CD14-positive monocyte (primary cell): ENCODE data around the gene UBN2. TPM values are rescaled to one million over a fixed set of nuclear protein-coding genes. Genes with fewer than 3 reads are reported as not detected.

Experiments
- DNase-seq, 3 donors: peaks; one replicate each; pipeline ENCODE4 v3.0.0-alpha.2; 2011 to 2022
- H2AFZ ChIP-seq: 2 replicates; pipeline ENCODE4 v1.6.0; 2012; ENCODE audit warnings: mild to moderate bottlenecking, low read depth, low read length, inconsistent platforms; ENCODE audit not compliant: insufficient read depth, poor library complexity, severe bottlenecking
- H3K27ac ChIP-seq, 2 donors: 1 replicate in 1 of 2; 2 replicates in 1 of 2; pipeline ENCODE4 v1.5.1; 2012 to 2013; ENCODE audit warnings: low read length in 2 of 2, control low read depth in 1 of 2, inconsistent platforms in 1 of 2, low read depth in 1 of 2, mild to moderate bottlenecking in 1 of 2
- H3K27me3 ChIP-seq, 2 donors: one replicate each; pipeline versions ENCODE4 v1.6.0 to v1.6.1; 2011 to 2013; ENCODE audit warnings: low read length in 2 of 2; ENCODE audit not compliant: control insufficient read depth in 2 of 2, insufficient read depth in 2 of 2
- H3K36me3 ChIP-seq, 2 donors: replicated peaks in 1 of 2; 1 replicate in 1 of 2; 2 replicates in 1 of 2; pipeline versions ENCODE4 v1.5.1 to v1.6.1; 2012 to 2013; ENCODE audit warnings: low read length in 2 of 2, control low read depth in 1 of 2, inconsistent platforms in 1 of 2, mild to moderate bottlenecking in 1 of 2; ENCODE audit not compliant: insufficient read depth in 2 of 2, control insufficient read depth in 1 of 2
- H3K4me1 ChIP-seq, 2 donors: 1 replicate in 1 of 2; 2 replicates in 1 of 2; pipeline versions ENCODE4 v1.5.1 to v1.6.1; 2012 to 2013; ENCODE audit warnings: low read length in 2 of 2, control low read depth in 1 of 2, inconsistent platforms in 1 of 2, mild to moderate bottlenecking in 1 of 2, moderate library complexity in 1 of 2; ENCODE audit not compliant: insufficient read depth in 2 of 2, control insufficient read depth in 1 of 2
- H3K4me2 ChIP-seq: replicated peaks from 2 replicates; pipeline ENCODE3; 2012; ENCODE audit warnings: low read length, moderate library complexity, mild to moderate bottlenecking; ENCODE audit not compliant: poor library complexity, severe bottlenecking; ENCODE audit errors: extremely low read depth
- H3K4me3 ChIP-seq, 3 experiments: fragments of 200-600 bp in 1 of 3; sonication (generic) in 1 of 3; replicated peaks in 1 of 3; 1 replicate in 2 of 3; 2 replicates in 1 of 3; pipeline ENCODE4 v1.5.1; 2011 to 2013; ENCODE audit warnings: low read length in 3 of 3, mild to moderate bottlenecking in 3 of 3, control low read depth in 2 of 3, low read depth in 2 of 3, inconsistent platforms in 1 of 3, moderate library complexity in 1 of 3
- H3K79me2 ChIP-seq: 2 replicates; pipeline ENCODE4 v1.6.0; 2012; ENCODE audit warnings: mild to moderate bottlenecking, control low read depth, inconsistent platforms, low read length, moderate library complexity; ENCODE audit not compliant: insufficient read depth
- H3K9ac ChIP-seq: 2 replicates; pipeline ENCODE4 v1.6.0; 2017; ENCODE audit warnings: low read length, mild to moderate bottlenecking; ENCODE audit not compliant: insufficient read depth, poor library complexity, severe bottlenecking
- H3K9me3 ChIP-seq, 2 donors: replicated peaks in 1 of 2; 1 replicate in 1 of 2; 2 replicates in 1 of 2; pipeline versions ENCODE4 v1.5.1 to v1.6.1; 2012 to 2013; ENCODE audit warnings: low read length in 2 of 2, control low read depth in 1 of 2; ENCODE audit not compliant: control insufficient read depth in 1 of 2, insufficient read depth in 1 of 2
- H4K20me1 ChIP-seq: 2 replicates; pipeline ENCODE4 v1.6.0; 2012; ENCODE audit warnings: mild to moderate bottlenecking, low read length, control low read depth, moderate library complexity; ENCODE audit not compliant: insufficient read depth
- H3K27ac Mint-ChIP-seq, 7 donors: one replicate each; pipeline ENCODE4 v1.8.0; 2020; ENCODE audit warnings: mild to moderate bottlenecking in 7 of 7, mixed read lengths in 7 of 7, moderate library complexity in 6 of 7, inconsistent platforms in 2 of 7
- H3K27me3 Mint-ChIP-seq, 3 donors: one replicate each; pipeline ENCODE4 v1.8.0; 2021 to 2022; ENCODE audit warnings: low read depth in 3 of 3, mild to moderate bottlenecking in 3 of 3, mixed read lengths in 3 of 3, moderate library complexity in 3 of 3, inconsistent platforms in 1 of 3
- H3K36me3 Mint-ChIP-seq, 2 donors: one replicate each; pipeline ENCODE4 v1.8.0; 2020; ENCODE audit warnings: mixed read lengths in 2 of 2, inconsistent platforms in 1 of 2, mild to moderate bottlenecking in 1 of 2
- H3K4me1 Mint-ChIP-seq: one replicate; pipeline ENCODE4 v1.8.0; 2020; ENCODE audit warnings: mild to moderate bottlenecking, mixed read lengths
- H3K4me3 Mint-ChIP-seq, 2 donors: one replicate each; pipeline ENCODE4 v1.8.0; 2020; ENCODE audit warnings: mild to moderate bottlenecking in 2 of 2, mixed read lengths in 2 of 2, moderate library complexity in 1 of 2
- H3K9me3 Mint-ChIP-seq, 7 donors: one replicate each; pipeline ENCODE4 v1.8.0; 2020 to 2022; ENCODE audit warnings: mixed read lengths in 7 of 7, mild to moderate bottlenecking in 6 of 7, moderate library complexity in 6 of 7, inconsistent platforms in 2 of 7
- WGBS: methylation state at CpG from one replicate; pipeline ENCODE4 v1.1.5; 2013; ENCODE audit warnings: missing lambda C conversion rate; ENCODE audit not compliant: insufficient coverage; 5-methylcytosine and 5-hydroxymethylcytosine counted together
- intact Hi-C, 2 donors: fragments of 100-400 bp; cut with micrococcal nuclease; formaldehyde crosslinking; loops; one replicate each; pipeline versions ENCODE4 v1.15.0 to v1.15.1; 2023
- polyA plus RNA-seq, 3 donors: library from polyadenylated mRNA; depleted of rRNA in 1 of 3; unstranded in 2 of 3; stranded (reverse) in 1 of 3; fragments of 300-500 nt in 2 of 3; fragments of >200 nt in 1 of 3; fragmentation: Illumina TruSeq in 2 of 3; gene quantifications; 1 replicate in 2 of 3; 2 replicates in 1 of 3; pipeline ENCODE4 v1.2.3, GENCODE V29; 2012 to 2021
- TF ChIP-seq, protein P1 (sequence below): fragments of 200-600 bp; IDR thresholded peaks from one replicate; pipeline ENCODE4 v1.8.0; 2022; ENCODE audit warnings: antibody characterized with exemption, mild to moderate bottlenecking

Gene UBN2
- polyA plus RNA-seq, 3 donors: 0.80 to 4.2 (median 1.6) TPM

DNA sequence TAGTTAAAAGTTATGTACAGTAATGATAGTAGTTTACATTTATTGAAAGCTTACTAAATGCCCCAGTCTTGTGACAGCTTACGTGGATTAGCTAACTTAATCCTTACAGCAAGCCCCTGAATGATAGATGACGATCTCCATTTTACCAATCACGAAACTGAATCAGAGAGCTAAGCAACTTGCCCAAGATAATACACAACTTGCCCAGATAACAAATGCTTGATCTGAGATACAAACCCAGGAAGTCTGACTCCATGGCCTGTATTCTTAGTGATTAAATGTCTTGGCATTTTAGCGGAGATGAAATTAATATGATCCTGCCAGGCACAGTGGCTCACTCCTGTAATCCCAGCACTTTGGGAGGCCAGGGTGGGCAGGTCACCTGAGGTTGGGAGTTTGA, 63.2 kb downstream of the UBN2 start:
- Histone ChIP-seq H3K9me3 (no peaks in the 10 kb centered on the region), H3K27ac (no peak overlapping the region), H3K4me1 (no peaks in the 10 kb centered on the region), H3K4me3 (no peak overlapping the region), H3K4me2 (no peak overlapping the region), H2AFZ (no peak overlapping the region), H3K36me3 (peaks cover 18 to 58% of the 10 kb centered on the region in 2 donors), H3K79me2 (no peaks in the 10 kb centered on the region), H3K27me3 (no peaks in the 10 kb centered on the region), H3K9ac (no peak overlapping the region), H4K20me1 (no peaks in the 10 kb centered on the region)
- Mint-ChIP-seq H3K27ac (no peak overlapping the region), H3K36me3 (peaks cover 34 to 54% of the 10 kb centered on the region in 2 donors), H3K4me1 (no peaks in the 10 kb centered on the region), H3K4me3 (no peak overlapping the region), H3K27me3 (no peaks in the 10 kb centered on the region), H3K9me3 (no peaks in the 10 kb centered on the region)
- WGBS: 92% methylated on average over 2 of the region's 4 CpGs
- no peak for DNase-seq
- TF ChIP-seq, protein P1, sequence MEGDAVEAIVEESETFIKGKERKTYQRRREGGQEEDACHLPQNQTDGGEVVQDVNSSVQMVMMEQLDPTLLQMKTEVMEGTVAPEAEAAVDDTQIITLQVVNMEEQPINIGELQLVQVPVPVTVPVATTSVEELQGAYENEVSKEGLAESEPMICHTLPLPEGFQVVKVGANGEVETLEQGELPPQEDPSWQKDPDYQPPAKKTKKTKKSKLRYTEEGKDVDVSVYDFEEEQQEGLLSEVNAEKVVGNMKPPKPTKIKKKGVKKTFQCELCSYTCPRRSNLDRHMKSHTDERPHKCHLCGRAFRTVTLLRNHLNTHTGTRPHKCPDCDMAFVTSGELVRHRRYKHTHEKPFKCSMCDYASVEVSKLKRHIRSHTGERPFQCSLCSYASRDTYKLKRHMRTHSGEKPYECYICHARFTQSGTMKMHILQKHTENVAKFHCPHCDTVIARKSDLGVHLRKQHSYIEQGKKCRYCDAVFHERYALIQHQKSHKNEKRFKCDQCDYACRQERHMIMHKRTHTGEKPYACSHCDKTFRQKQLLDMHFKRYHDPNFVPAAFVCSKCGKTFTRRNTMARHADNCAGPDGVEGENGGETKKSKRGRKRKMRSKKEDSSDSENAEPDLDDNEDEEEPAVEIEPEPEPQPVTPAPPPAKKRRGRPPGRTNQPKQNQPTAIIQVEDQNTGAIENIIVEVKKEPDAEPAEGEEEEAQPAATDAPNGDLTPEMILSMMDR: no peak
- intact Hi-C loops: no loop called here

- no peak for DNase-seq
- no peaks in the 10 kb centered on the region for H3K9me3 ChIP-seq
- no peak overlapping the region for H3K4me2 ChIP-seq
- Mint-ChIP-seq H3K4me3 (no peak overlapping the region), H3K27me3 (no peaks in the 10 kb centered on the region), H3K9me3 (no peaks in the 10 kb centered on the region), H3K36me3 (peaks cover 39 to 60% of the 10 kb centered on the region in 2 donors), H3K4me1 (no peaks in the 10 kb centered on the region), H3K27ac (peak overlapping the region in 2 of 7 donors; percentile 10 to 11)
- no peak overlapping the region for H3K27ac ChIP-seq
- H3K36me3 ChIP-seq: peaks cover 18 to 66% of the 10 kb centered on the region in 2 donors
- TF ChIP-seq, protein P1: no peak
- no peak overlapping the region for H3K9ac ChIP-seq
- WGBS: 100% methylated on average over 3 of the region's 6 CpGs
- intact Hi-C loops: no loop called here
- H3K4me1 ChIP-seq: no peaks in the 10 kb centered on the region
- H3K4me3 ChIP-seq: no peak overlapping the region
- H4K20me1 ChIP-seq: no peaks in the 10 kb centered on the region
- no peak overlapping the region for H2AFZ ChIP-seq
- H3K27me3 ChIP-seq: no peaks in the 10 kb centered on the region
- H3K79me2 ChIP-seq: no peaks in the 10 kb centered on the region
These were observed 64.0 kb downstream of the UBN2 start for GRCh38 chr7:139294951-139295575.
